HepG2 (cell line): ENCODE results near the gene IFIT2. TPM values are rescaled to one million over a fixed set of nuclear protein-coding genes. Genes with fewer than 3 reads are reported as not detected.

Source experiments
- ATAC-seq: fragments of 200-7000 bp; cut with Tn5 transposase; 3 replicates; pipeline ENCODE4 v1.9.1; 2020; ENCODE audit warnings: mild to moderate bottlenecking, moderate library complexity
- BruUV-seq: library from RNA; stranded (reverse); fragments of 400-500 nt; replicated peaks from 2 replicates; lab custom pipeline; 2021; lab: Mats Ljungman, UMichigan
- CTCF ChIA-PET: fragments of 300-600 bp; formaldehyde crosslinking; extraction: SDS; loops from one replicate; lab custom pipeline; 2021; ENCODE audit warnings: low total read pairs, inconsistent platforms, low intra/inter-chr PET ratio; lab: Yijun Ruan, JAX
- POLR2A ChIA-PET: fragments of 350-600 bp; sonication (Branson Sonifier 250); formaldehyde crosslinking; loops from one replicate; lab custom pipeline; 2020; ENCODE audit warnings: antibody characterized with exemption, inconsistent platforms; lab: Yijun Ruan, JAX
- DNase-seq: peaks from one replicate; pipeline ENCODE4 v3.0.0-alpha.2; 2015; ENCODE audit warnings: low spot score
- FAIRE-seq: peaks from 3 replicates; lab custom pipeline; 2011; peaks lifted over from hg19 to GRCh38; lab: Jason Lieb, UNC
- H2AFZ ChIP-seq: one replicate; pipeline ENCODE4 v1.6.1; 2011; ENCODE audit warnings: low read length, inconsistent platforms
- H3K27ac ChIP-seq: fragments of 300-600 bp; 3 replicates; pipeline ENCODE4 v1.8.0; 2011; ENCODE audit warnings: mixed run types, mild to moderate bottlenecking, mixed read lengths, low read length, inconsistent platforms; ENCODE audit not compliant: insufficient read depth; ENCODE audit errors: extremely low read length
- H3K27me3 ChIP-seq, 2 experiments: fragments of 200-600 bp in 1 of 2; 2 replicates in 1 of 2; 3 replicates in 1 of 2; pipeline versions ENCODE4 v1.6.0 to v1.8.0; 2011; ENCODE audit warnings: low read length in 2 of 2, mild to moderate bottlenecking in 2 of 2, moderate library complexity in 2 of 2, inconsistent platforms in 1 of 2; ENCODE audit not compliant: insufficient read depth in 2 of 2, control insufficient read depth in 1 of 2
- H3K36me3 ChIP-seq, 2 experiments: fragments of 200-600 bp in 1 of 2; replicated peaks in 1 of 2; 2 replicates in 1 of 2; 3 replicates in 1 of 2; pipeline versions ENCODE4 v1.5.1 to v1.8.0; 2011; ENCODE audit warnings: low read length in 2 of 2, inconsistent platforms in 1 of 2; ENCODE audit not compliant: insufficient read depth in 2 of 2, control insufficient read depth in 1 of 2
- H3K4me1 ChIP-seq: 2 replicates; pipeline ENCODE4 v1.5.1; 2012; ENCODE audit warnings: low read length, inconsistent platforms; ENCODE audit not compliant: insufficient read depth
- H3K4me2 ChIP-seq: 2 replicates; pipeline ENCODE4 v1.6.0; 2011; ENCODE audit warnings: low read depth, low read length, inconsistent platforms
- H3K4me3 ChIP-seq, 3 experiments: fragments of 200-600 bp in 1 of 3; sonication (generic), shearing (Covaris generic) in 1 of 3; replicated peaks in 1 of 3; 2 replicates each; pipeline ENCODE4 v1.5.1; 2011 to 2016; ENCODE audit warnings: low read length in 3 of 3, inconsistent platforms in 2 of 3, low read depth in 2 of 3, mild to moderate bottlenecking in 2 of 3, control low read depth in 1 of 3, mixed read lengths in 1 of 3; ENCODE audit not compliant: insufficient read depth in 1 of 3
- H3K79me2 ChIP-seq: one replicate; pipeline ENCODE4 v1.6.1; 2011; ENCODE audit warnings: low read length, inconsistent platforms; ENCODE audit not compliant: insufficient read depth
- H3K9ac ChIP-seq: 2 replicates; pipeline ENCODE4 v1.6.0; 2011; ENCODE audit warnings: mild to moderate bottlenecking, low read depth, low read length, inconsistent platforms; ENCODE audit not compliant: insufficient read depth
- H3K9me3 ChIP-seq: 2 replicates; pipeline ENCODE4 v1.5.1; 2012; ENCODE audit warnings: mild to moderate bottlenecking, low read length
- H4K20me1 ChIP-seq: 2 replicates; pipeline ENCODE4 v1.6.0; 2011; ENCODE audit warnings: inconsistent platforms, mild to moderate bottlenecking, low read length, moderate library complexity; ENCODE audit not compliant: insufficient read depth
- ATF4 ChIP-seq, 2 experiments: fragments of 450-650 bp in 1 of 2; sonication (generic) in 1 of 2; formaldehyde crosslinking; IDR thresholded peaks; 2 replicates each; pipeline versions ENCODE4 v1.5.0 to v1.8.0; 2020 to 2022; ENCODE audit warnings: mild to moderate bottlenecking in 1 of 2, missing genetic modification reagents in 1 of 2
- CEBPG ChIP-seq: IDR thresholded peaks from 2 replicates; pipeline ENCODE4 v1.6.1; 2016
- GATAD1 ChIP-seq: IDR thresholded peaks from 2 replicates; pipeline ENCODE4 v1.6.1; 2016; ENCODE audit warnings: missing genetic modification reagents, missing compliant biosample characterization
- HOXA5 ChIP-seq: sonication (generic); formaldehyde crosslinking; IDR thresholded peaks from 2 replicates; pipeline ENCODE4 v1.4.0; 2020; ENCODE audit warnings: missing genetic modification reagents
- IKZF4 ChIP-seq: sonication (generic); formaldehyde crosslinking; IDR thresholded peaks from 2 replicates; pipeline ENCODE4 v1.5.1; 2020; ENCODE audit warnings: borderline replicate concordance, mild to moderate bottlenecking, low read depth, missing genetic modification reagents; ENCODE audit errors: not compliant biosample characterization
- MAX ChIP-seq: IDR thresholded peaks from 2 replicates; pipeline ENCODE4 v1.6.1; 2012; ENCODE audit warnings: inconsistent platforms
- MTA3 ChIP-seq: sonication (generic); formaldehyde crosslinking; IDR thresholded peaks from 2 replicates; pipeline ENCODE4 v1.4.0; 2020; ENCODE audit warnings: missing genetic modification reagents
- POLR2G ChIP-seq: fragments of 200-400 bp; formaldehyde crosslinking; IDR thresholded peaks from 2 replicates; pipeline ENCODE4 v1.6.1; 2018; ENCODE audit warnings: mild to moderate bottlenecking, low read depth, low read length, moderate library complexity
- TARDBP ChIP-seq: sonication (generic); formaldehyde crosslinking; IDR thresholded peaks from 2 replicates; pipeline ENCODE4 v1.8.0; 2022; ENCODE audit warnings: mild to moderate bottlenecking, missing genetic modification reagents
- TBP ChIP-seq: sonication (generic); formaldehyde crosslinking; IDR thresholded peaks from 2 replicates; pipeline ENCODE4 v1.5.0; 2020; ENCODE audit warnings: missing genetic modification reagents
- THAP9 ChIP-seq: sonication (generic); formaldehyde crosslinking; IDR thresholded peaks from 2 replicates; pipeline ENCODE4; 2020; ENCODE audit warnings: missing genetic modification reagents, mild to moderate bottlenecking, borderline replicate concordance
- ZNF10 ChIP-seq: sonication (generic); formaldehyde crosslinking; IDR thresholded peaks from 2 replicates; pipeline ENCODE4 v1.4.0; 2020; ENCODE audit warnings: mild to moderate bottlenecking, low read depth, missing genetic modification reagents, borderline replicate concordance
- ZNF101 ChIP-seq: sonication (generic); formaldehyde crosslinking; IDR thresholded peaks from 2 replicates; pipeline ENCODE4 v1.4.0; 2020; ENCODE audit warnings: mild to moderate bottlenecking, low read depth, missing genetic modification reagents, borderline replicate concordance
- ZNF441 ChIP-seq: sonication (generic); formaldehyde crosslinking; IDR thresholded peaks from 2 replicates; pipeline ENCODE4 v1.7.0; 2021; ENCODE audit warnings: missing genetic modification reagents, borderline replicate concordance
- ZNF558 ChIP-seq: sonication (generic); formaldehyde crosslinking; IDR thresholded peaks from 2 replicates; pipeline ENCODE4 v1.9.0; 2022; ENCODE audit warnings: mild to moderate bottlenecking, missing genetic modification reagents, borderline replicate concordance
- ZNF652 ChIP-seq: IDR thresholded peaks from 2 replicates; pipeline ENCODE4 v1.6.1; 2016; ENCODE audit warnings: low read depth, borderline replicate concordance
- WGBS: methylation state at CpG from one replicate; pipeline ENCODE4 v1.1.6; 2017; ENCODE audit warnings: low lambda C conversion rate; 5-methylcytosine and 5-hydroxymethylcytosine counted together
- in situ Hi-C: cut with HindIII; loops from 2 replicates; pipeline ENCODE4 v1.10.0; 2017; ENCODE audit warnings: low pct_unique_long_range_greater_than_20kb; ENCODE audit not compliant: extremely low pct_ligation_motif_present
- intact Hi-C: fragments of 100-400 bp; cut with micrococcal nuclease; formaldehyde crosslinking; loops from one replicate; pipeline ENCODE4 v1.10.0; 2022; ENCODE audit not compliant: unreplicated experiment
- polyA plus RNA-seq, 8 experiments: library from polyadenylated mRNA; depleted of rRNA in 3 of 8; stranded (reverse) in 7 of 8; unstranded in 1 of 8; fragments of >200 nt; fragmentation: Illumina TruSeq in 4 of 8; extraction: Trizol in 4 of 8; gene quantifications; 2 replicates each; pipeline versions ENCODE4 v1.2.1 to v1.2.3, GENCODE V29; 2011 to 2016; ENCODE audit warnings: low read depth in 4 of 8, missing spikeins in 1 of 8, mixed read lengths in 1 of 8; ENCODE audit not compliant: insufficient read depth in 1 of 8
- total RNA-seq, 5 experiments: library from RNA; depleted of rRNA; stranded (reverse); fragments of >200 nt; fragmentation: Illumina TruSeq; extraction: Trizol; gene quantifications; 2 replicates each; pipeline ENCODE4 v1.2.3, GENCODE V29; 2016; ENCODE audit warnings: low read depth in 1 of 5

IFIT2 gene
- total and polyA plus RNA-seq, 2 of the 13 experiments (the other 11 are each of a cell fraction or from before 2014, with no cell fraction given), result 0.04 to 0.15 TPM

DNA sequence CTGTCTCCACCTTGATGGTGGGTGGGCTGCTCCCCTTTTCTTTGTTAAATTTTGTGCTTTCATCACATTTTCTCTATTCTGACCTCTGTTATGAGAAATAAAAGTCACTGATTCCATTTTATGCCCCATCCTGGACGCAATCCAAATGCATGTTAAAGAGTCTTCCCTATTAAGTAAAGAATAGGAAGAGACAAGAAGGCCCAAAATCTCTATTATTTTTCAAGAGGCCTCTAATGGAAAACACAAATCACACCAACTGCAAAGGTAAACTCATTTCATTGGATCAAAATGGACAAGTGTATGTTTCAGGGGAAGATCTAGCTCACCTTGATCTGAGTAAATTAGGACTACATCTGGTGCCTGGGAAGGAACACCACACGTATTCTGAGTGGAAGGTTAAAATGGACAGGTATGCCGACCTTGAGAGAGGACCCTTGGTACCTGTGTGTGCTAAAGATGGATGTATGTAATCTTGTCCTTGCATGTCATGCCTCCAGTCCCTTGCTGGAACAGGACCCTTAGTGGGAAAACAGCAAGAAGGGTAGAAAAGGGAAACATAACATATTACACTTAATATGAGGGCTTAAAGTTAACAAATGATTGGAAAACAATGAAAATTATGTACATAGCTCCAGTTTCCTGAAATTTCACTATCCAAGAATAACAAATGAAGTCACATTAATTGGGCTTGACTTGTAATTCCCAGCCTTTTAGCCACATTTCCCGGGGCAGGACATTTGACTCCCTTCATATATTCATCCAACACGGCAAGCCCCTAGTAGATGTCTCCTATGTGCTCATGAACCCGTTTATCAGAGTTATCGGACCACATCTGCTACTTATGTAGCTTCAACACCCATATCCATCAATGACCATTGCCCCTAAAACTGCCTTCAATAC, 7.6 kb downstream of the IFIT2 start:
- Histone ChIP-seq H2AFZ (no peak overlapping the region), H4K20me1 (no peaks in the 10 kb centered on the region), H3K4me3 (no peak overlapping the region), H3K4me1 (peaks cover 16% of the 10 kb centered on the region), H3K9ac (no peak overlapping the region), H3K79me2 (no peaks in the 10 kb centered on the region), H3K27me3 (peaks cover 0 to 3% of the 10 kb centered on the region in 2 experiments; a peak in 1 of 5 replicates), H3K36me3 (no peaks in the 10 kb centered on the region), H3K9me3 (no peaks in the 10 kb centered on the region), H3K4me2 (no peak overlapping the region), H3K27ac (no peak overlapping the region)
- in situ Hi-C loops, result no loop called here
- ChIA-PET CTCF (no interaction called here), POLR2A (no interaction called here)
- no TSS peak for BruUV-seq
- DNase-seq, result no peak
- no peak for ATAC-seq
- 54% methylated on average over 7 of the region's 7 CpGs for WGBS
- intact Hi-C loops, result no loop called here
- TF ChIP-seq TARDBP (CRISPR knock-in tag), result no peak
- TF ChIP-seq ATF4 (CRISPR knock-in tag; IDR thresholded peaks at IDR 0.05), result no peak
- TF ChIP-seq GATAD1, result no peak
- TF ChIP-seq MAX, result no peak
- TF ChIP-seq ZNF101 (CRISPR knock-in tag), result no peak
- TF ChIP-seq ZNF652 (CRISPR knock-in tag), result no peak
- TF ChIP-seq ZNF10 (CRISPR knock-in tag), result no peak
- TF ChIP-seq IKZF4 (CRISPR knock-in tag), result no peak
- TF ChIP-seq THAP9, result no peak
- TF ChIP-seq MTA3, result no peak
- TF ChIP-seq POLR2G, result no peak
- no peak for TF ChIP-seq ZNF558 (CRISPR knock-in tag)
- no peak for TF ChIP-seq ZNF441 (CRISPR knock-in tag)
- TF ChIP-seq CEBPG (CRISPR knock-in tag), result no peak
- no peak for TF ChIP-seq TBP (CRISPR knock-in tag)
- TF ChIP-seq HOXA5 (CRISPR knock-in tag), result no peak
- TF ChIP-seq, all 625 proteins: peak for 0
- no peak for FAIRE-seq
